GM18951 (cell line): ENCODE results near the gene OGFOD2.

Experiments
- POLR2A ChIP-seq: IDR thresholded peaks from 4 replicates; pipeline ENCODE4 v1.6.1; 2011; ENCODE audit warnings: mild to moderate bottlenecking; ENCODE audit not compliant: insufficient read length, insufficient read depth; ENCODE audit errors: extremely low read depth
- in situ Hi-C: fragments of 300-500 bp; cut with MboI; formaldehyde crosslinking; loops from one replicate; pipeline ENCODE4 v1.12.0; 2022; ENCODE audit warnings: low sequenced_read_pairs, mixed read lengths, inconsistent platforms; ENCODE audit not compliant: unreplicated experiment

Gene OGFOD2

GRCh38 chr12:122959566-122960192 lies 15.4 kb upstream of the OGFOD2 start:
- no peak for TF ChIP-seq POLR2A
- in situ Hi-C loops = loop anchor here (10.0 kb wide), 1 partner anchor 105 kb away; no protein-coding TSS in a partner anchor

DNA sequence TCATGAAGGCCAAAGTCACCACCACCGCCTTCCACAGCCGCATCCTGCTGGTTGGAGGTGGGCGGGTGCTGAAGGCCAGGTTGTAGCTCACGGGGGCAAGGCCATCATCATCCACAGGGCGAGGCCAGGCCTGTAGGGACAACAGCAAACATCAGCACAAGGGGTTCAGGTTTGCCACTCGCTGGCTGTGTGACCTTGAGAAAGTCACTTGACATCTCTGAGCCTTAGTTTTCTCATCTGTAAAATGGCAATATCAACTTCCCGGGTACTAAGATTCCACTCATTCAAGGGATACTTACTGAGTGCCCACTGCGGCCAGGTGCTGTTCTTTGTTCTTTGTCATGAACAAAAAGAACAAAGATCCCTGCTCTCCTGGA lies 14.9 kb upstream of the OGFOD2 start:
- in situ Hi-C loops = no loop called here

GRCh38 chr12:122961531-122962329 lies 13.3 kb upstream of the OGFOD2 start:
- no peak for TF ChIP-seq POLR2A
- in situ Hi-C loops = no loop called here

More for the DNA sequence above, 14.9 kb upstream of the OGFOD2 start:
- no peak for TF ChIP-seq POLR2A

DNA sequence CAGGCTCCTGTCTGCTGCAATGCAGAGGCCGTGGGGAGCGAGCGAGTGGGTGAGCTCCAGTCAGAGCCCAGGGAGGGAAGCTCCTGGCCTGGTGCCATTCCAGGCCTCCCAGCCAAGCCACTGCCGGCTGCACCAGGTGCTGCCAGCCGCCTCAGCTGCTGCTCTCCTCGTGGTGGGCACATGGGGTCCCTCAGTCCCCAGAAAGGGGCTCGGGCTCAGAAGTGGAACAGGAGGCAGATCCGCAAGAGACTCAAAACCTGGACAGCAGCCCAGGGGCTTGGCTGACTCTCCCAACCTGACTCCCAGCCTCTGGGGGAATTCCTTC lies 11.1 kb upstream of the OGFOD2 start:
- no peak for TF ChIP-seq POLR2A
- in situ Hi-C loops = no loop called here

DNA sequence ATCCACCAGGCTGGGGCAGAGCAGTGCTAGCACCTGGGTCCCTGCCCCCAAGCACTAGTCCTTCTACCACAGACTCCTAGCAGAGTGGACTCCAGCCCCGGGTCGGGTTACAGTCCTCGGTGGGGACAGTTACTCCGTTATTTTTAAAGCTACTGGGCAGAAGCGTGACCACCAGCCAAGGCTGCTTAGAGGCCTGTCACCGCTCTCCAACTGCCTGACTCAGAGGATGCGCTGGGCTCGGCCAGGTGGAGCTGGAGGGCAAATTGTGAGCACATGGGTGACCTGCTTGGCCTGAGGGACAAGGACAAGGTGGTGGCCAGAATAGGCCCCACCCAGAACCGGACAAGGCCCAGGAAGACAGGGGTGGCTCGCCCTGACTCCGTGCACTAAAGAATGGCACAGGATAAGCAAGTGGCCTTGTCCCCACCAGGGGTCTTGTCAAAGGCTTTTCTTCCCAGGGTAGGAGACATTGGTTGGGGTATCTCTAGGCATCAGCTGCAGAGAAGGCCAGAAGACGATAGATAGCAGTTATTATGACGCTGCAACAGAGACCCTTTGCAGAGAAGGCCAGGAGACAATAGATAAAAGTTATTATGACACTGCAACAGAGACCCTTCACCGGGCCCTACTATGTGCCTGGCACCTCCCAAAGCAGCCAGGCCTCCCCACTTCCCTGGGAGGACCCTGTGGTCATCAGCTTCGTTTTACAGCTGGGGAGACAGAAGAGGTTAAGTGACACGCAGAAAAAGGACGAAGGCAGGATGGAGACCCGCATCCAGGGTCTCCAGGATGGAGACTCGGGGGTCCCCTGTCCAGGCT lies 10.4 kb upstream of the OGFOD2 start:
- no peak for TF ChIP-seq POLR2A
- in situ Hi-C loops = no loop called here

- TF ChIP-seq POLR2A = no peak
- in situ Hi-C loops = no loop called here
Observed at GRCh38 chr12:122965321-122965751, 9.7 kb upstream of the OGFOD2 start.

DNA sequence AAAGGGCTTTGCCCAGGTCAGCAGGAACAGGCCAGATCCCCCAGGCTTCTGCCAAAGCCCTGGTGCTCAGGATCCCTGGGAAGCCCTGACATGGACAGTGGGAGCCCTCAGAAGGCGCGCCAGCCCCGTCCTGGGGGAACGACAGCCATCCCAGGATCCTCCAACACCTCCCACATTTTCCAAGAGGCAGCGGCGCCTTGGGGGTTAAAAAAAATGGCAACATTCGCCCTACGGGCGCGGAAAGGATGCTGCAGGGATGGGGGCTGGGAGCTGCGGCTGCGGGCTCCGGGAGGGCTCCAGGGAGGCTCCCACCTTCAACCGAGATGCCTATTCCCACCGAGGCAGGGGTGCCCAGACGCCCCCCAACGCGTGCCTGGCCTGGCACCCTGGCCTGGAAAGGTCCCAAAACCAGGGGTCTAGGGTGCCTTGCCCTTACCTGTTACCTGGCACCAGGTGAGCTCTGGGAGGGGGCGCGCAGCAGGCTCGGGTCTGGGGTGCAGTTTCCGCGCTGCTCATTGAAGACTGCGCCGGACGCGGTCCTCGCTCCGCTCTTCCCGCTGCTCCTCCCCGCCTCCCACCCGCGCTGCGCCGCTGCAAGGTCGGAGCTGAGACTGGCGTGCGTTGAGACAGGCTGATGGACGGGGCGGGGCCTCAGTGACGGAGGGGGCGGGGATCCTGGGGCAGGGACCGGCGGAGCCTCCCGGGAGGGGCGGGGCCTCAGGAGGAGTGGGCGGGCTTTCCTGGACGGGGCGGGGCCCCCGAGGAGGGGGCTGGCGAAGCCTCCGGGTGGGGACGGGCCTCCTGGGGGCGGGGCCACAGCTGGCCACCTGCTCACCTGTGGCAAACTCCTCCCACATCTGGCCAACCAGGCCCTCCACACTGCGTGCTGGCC lies 8.9 kb upstream of the OGFOD2 start, which contains the start of gene ABCB9:
Gene ABCB9, minus strand, starts transcription at position 613 of the 892 bp plus-strand sequence. CDS start 6,228 bp downstream, outside the sequence.
- peak; percentile 31 for TF ChIP-seq POLR2A
- in situ Hi-C loops = no loop called here

DNA sequence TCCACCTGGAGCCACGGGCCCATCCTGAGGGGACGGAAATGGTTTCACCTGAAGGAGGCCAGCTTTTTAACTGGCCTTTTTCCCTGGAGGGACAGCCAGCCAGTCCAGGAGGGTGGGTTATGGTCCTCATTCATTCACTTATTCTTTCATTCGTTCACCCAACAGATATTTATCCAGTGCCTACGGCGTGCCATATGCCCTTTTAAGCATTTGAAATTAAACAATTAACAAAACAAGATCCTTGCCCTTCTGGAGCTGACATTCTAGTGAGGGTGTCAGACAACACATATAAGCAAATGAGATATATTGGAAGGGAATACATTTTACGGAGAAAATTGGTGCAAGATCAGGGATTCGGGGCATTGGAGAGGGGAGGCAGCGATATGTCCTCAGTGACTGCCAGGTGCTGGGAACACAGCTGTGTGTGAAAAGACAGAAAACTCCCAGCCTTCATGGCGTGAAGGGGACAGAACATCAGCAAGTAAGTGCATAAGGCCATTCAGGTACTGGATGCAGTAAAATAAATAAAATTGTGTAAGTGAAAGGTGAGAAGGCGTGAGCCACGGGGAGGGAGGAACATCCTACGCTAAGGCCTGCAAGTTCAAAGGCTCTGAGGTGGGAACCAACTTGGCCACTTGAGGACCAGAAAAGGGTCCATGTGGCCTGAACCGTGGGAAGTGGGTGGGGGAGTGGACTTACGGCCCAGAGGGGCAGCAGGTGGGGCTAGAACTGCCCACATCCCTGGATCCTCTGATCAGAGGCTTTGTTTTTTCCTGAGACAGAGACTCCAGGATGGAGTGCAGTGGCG lies 8.1 kb upstream of the OGFOD2 start:
- TF ChIP-seq POLR2A = no peak
- in situ Hi-C loops = no loop called here

- in situ Hi-C loops = no loop called here
Observed at GRCh38 chr12:122968104-122968503, 6.9 kb upstream of the OGFOD2 start.

GRCh38 chr12:122969676-122970075 lies 5.4 kb upstream of the OGFOD2 start:
- no peak for TF ChIP-seq POLR2A
- in situ Hi-C loops = no loop called here

More at GRCh38 chr12:122968104-122968503, 6.9 kb upstream of the OGFOD2 start:
- TF ChIP-seq POLR2A = no peak

GRCh38 chr12:122974274-122974891 lies 661 bp upstream of the OGFOD2 start:
- in situ Hi-C loops = no loop called here
- peak; percentile 52 for TF ChIP-seq POLR2A
